Parathyroid adenoma (tissue), 2 donors: ENCODE results near the gene DNM2.

Experiments used
- H2AFZ ChIP-seq: fragments of 300-600 bp; sonication (generic); one replicate; pipeline ENCODE4 v1.7.0; 2017; ENCODE audit warnings: antibody characterized with exemption, mild to moderate bottlenecking
- H3K27ac ChIP-seq: fragments of 300-600 bp; sonication (generic); one replicate; pipeline ENCODE4 v1.7.0; 2017
- H3K27me3 ChIP-seq: fragments of 300-600 bp; sonication (generic); one replicate; pipeline ENCODE4 v1.7.0; 2017; ENCODE audit warnings: low read length; ENCODE audit not compliant: control insufficient read depth, insufficient read depth
- H3K36me3 ChIP-seq: fragments of 300-600 bp; sonication (generic); one replicate; pipeline ENCODE4 v1.7.0; 2017; ENCODE audit warnings: low read length; ENCODE audit not compliant: control insufficient read depth, insufficient read depth
- H3K4me1 ChIP-seq: fragments of 300-600 bp; sonication (generic); one replicate; pipeline ENCODE4 v1.7.0; 2017; ENCODE audit warnings: control low read depth
- H3K4me2 ChIP-seq: fragments of 300-600 bp; sonication (generic); one replicate; pipeline ENCODE4 v1.7.0; 2017; ENCODE audit warnings: low read length
- H3K4me3 ChIP-seq: fragments of 300-600 bp; sonication (generic); one replicate; pipeline ENCODE4 v1.7.0; 2017; ENCODE audit warnings: low read depth, low read length
- H3K79me2 ChIP-seq: fragments of 300-600 bp; sonication (generic); one replicate; pipeline ENCODE4 v1.7.0; 2017; ENCODE audit warnings: control low read depth
- H3K9ac ChIP-seq: fragments of 300-600 bp; sonication (generic); one replicate; pipeline ENCODE4 v1.7.0; 2017; ENCODE audit warnings: mild to moderate bottlenecking
- H3K9me3 ChIP-seq: fragments of 300-600 bp; sonication (generic); one replicate; pipeline ENCODE4 v1.7.0; 2017; ENCODE audit warnings: low read length; ENCODE audit not compliant: control insufficient read depth
- TF ChIP-seq, protein P1 (sequence below): fragments of 300-600 bp; sonication (generic); IDR thresholded peaks from one replicate; pipeline ENCODE4 v1.7.0; 2017; ENCODE audit warnings: antibody characterized with exemption, mild to moderate bottlenecking
- donor health status: primary hyperparathyroidism.

DNM2 gene

DNA sequence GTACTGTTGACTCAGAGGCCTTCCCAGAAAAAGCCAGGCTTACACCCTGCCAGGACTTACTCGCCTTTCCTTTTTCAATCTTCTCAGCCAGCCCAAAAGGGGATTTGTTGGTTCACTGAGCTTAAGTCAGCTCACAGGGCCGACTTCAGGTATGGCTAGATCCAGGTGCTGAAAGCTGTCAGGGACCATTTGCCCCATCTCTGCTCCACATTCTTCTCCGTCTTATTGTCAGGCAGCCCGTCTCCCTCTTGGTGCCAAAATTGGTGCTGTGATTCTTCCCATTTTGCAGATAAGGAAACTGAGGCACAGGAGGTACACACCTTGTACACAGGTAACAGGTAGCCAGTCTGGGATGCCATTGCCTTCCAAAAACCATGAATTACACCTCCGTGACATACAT, 132.8 kb downstream of the DNM2 start:
- H3K4me1 ChIP-seq = no peaks in the 10 kb centered on the region
- H3K27me3 ChIP-seq = no peaks in the 10 kb centered on the region
- no peak overlapping the region for H3K9ac ChIP-seq
- no peak overlapping the region for H3K27ac ChIP-seq
- no peak overlapping the region for H3K4me3 ChIP-seq
- no peaks in the 10 kb centered on the region for H3K79me2 ChIP-seq
- H3K4me2 ChIP-seq = no peak overlapping the region
- no peak overlapping the region for H2AFZ ChIP-seq
- H3K9me3 ChIP-seq = no peaks in the 10 kb centered on the region
- no peaks in the 10 kb centered on the region for H3K36me3 ChIP-seq
- TF ChIP-seq, protein P1, sequence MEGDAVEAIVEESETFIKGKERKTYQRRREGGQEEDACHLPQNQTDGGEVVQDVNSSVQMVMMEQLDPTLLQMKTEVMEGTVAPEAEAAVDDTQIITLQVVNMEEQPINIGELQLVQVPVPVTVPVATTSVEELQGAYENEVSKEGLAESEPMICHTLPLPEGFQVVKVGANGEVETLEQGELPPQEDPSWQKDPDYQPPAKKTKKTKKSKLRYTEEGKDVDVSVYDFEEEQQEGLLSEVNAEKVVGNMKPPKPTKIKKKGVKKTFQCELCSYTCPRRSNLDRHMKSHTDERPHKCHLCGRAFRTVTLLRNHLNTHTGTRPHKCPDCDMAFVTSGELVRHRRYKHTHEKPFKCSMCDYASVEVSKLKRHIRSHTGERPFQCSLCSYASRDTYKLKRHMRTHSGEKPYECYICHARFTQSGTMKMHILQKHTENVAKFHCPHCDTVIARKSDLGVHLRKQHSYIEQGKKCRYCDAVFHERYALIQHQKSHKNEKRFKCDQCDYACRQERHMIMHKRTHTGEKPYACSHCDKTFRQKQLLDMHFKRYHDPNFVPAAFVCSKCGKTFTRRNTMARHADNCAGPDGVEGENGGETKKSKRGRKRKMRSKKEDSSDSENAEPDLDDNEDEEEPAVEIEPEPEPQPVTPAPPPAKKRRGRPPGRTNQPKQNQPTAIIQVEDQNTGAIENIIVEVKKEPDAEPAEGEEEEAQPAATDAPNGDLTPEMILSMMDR = no peak

DNA sequence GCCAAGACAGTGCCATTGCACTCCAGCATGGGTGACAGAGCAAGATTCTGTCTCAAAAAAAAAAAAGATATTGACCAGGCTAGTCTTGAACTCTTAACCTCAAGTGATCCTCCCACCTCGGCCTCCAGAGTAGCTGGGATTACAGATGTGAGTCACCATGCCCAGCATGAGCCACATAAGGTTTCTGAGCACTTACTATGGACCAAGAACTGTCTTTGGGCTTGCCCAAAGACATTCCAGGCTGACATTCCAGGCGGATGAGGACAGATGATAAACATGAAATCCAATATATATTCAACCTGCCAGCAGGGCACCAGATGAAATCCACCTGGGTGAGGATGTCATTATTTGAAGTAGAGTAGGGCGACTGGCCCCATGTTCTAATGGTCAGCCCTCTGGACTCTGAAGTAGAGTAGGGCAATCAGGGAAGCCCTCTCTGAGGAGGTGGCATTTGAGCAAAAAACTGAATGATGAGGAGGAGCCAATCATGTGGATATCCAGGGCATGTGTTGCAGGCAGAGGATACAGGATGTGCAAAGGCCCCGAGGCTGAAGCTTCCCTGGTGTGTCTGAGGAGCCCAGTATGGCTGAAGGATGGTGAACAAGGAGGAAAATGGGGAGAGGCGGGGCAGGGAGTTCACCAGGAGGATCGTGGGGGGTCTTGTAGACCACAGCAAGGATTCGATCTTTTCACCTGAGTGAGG, 134.4 kb downstream of the DNM2 start:
- no peaks in the 10 kb centered on the region for H3K9me3 ChIP-seq
- no peaks in the 10 kb centered on the region for H3K27me3 ChIP-seq
- H3K36me3 ChIP-seq = no peaks in the 10 kb centered on the region

DNA sequence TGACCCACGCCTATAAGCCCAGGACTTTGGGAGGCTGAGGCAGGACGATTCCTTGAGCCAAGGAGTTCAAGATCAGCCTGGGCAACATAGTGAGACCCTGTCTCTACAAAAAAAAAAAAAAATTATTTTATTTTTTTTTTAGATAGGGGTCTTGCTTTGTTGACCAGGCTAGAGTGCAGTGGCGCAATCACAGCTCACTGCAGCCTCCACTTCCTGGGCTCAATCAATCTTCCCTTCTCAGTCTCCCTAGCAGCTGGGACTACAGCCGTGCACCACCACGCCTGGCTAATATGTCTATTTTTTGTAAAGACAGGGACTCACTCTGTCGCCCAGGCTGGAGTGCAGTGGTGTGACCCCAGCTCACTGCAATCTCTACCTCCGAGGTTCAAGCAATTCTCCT, 135.1 kb downstream of the DNM2 start:
- TF ChIP-seq, protein P1 = no peak
- no peak overlapping the region for H3K4me3 ChIP-seq

More for the DNA sequence above, 134.4 kb downstream of the DNM2 start:
- TF ChIP-seq, protein P1 = no peak
- Histone ChIP-seq H3K4me2 (no peak overlapping the region), H3K27ac (no peak overlapping the region), H3K4me3 (no peak overlapping the region), H3K79me2 (no peaks in the 10 kb centered on the region), H3K9ac (no peak overlapping the region), H2AFZ (no peak overlapping the region), H3K4me1 (no peaks in the 10 kb centered on the region)

DNA sequence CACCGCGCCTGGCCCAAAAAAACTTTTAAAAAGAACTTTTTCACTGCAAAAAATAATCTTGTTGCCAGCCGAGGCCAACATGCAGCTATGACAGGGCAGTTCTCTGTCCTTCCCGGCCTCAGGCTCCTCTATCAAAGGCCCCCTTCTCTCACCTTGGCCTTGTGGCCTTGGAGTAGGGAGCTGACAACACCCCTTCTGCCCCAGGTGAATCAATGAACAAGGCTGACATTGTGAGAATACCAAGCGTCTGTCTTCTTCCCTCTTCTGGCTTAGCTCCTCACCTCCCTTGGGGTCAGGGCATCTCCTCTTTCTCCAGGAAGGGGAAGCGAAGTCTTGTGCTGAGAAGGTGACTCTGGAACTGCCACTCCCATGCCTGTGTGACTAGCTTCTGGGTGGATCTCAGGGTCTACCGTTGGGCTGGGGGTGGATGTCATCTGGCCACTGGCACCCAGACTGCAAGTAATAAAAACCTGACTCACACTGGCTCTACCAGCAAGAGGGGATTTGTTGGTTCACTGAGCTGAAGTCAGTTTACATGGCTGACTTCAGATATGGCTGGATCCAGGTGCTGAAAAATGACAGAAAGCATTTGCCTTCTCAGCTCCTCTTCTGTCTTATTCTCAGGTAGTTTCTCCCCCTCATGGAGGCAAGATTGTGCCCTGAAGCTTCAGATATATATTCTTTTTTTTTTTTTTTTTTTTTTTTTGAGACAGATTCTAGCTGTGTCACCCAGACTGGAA, 136.6 kb downstream of the DNM2 start:
- TF ChIP-seq, protein P1 = no peak
- Histone ChIP-seq H2AFZ (no peak overlapping the region), H3K9me3 (no peaks in the 10 kb centered on the region), H3K9ac (no peak overlapping the region), H3K27me3 (no peaks in the 10 kb centered on the region), H3K36me3 (no peaks in the 10 kb centered on the region), H3K4me1 (no peaks in the 10 kb centered on the region), H3K4me3 (no peak overlapping the region), H3K79me2 (no peaks in the 10 kb centered on the region), H3K27ac (no peak overlapping the region), H3K4me2 (no peak overlapping the region)

More for the DNA sequence above, 135.1 kb downstream of the DNM2 start:
- Histone ChIP-seq H3K9me3 (no peaks in the 10 kb centered on the region), H3K27me3 (no peaks in the 10 kb centered on the region), H3K79me2 (no peaks in the 10 kb centered on the region), H3K4me1 (no peaks in the 10 kb centered on the region), H3K4me2 (no peak overlapping the region), H3K36me3 (no peaks in the 10 kb centered on the region), H3K27ac (no peak overlapping the region), H3K9ac (no peak overlapping the region), H2AFZ (no peak overlapping the region)
